GM18520 (cell line): ENCODE measurements around the gene PRKG1.

Experiments
- ATAC-seq: cut with Tn5 transposase; IDR thresholded peaks from one replicate; pipeline ENCODE4 v1.9.1; 2021; ENCODE audit not compliant: unreplicated experiment

Gene PRKG1

GRCh38 chr10:51075873-51076229 is 1.6 kb downstream of the PRKG1 start:
- ATAC-seq: no peak

- ATAC-seq: no peak
Measured at GRCh38 chr10:51076299-51076841, 2.1 kb downstream of the PRKG1 start.

GRCh38 chr10:51077074-51077473 is 2.8 kb downstream of the PRKG1 start:
- no peak for ATAC-seq

- ATAC-seq: no peak
Measured at GRCh38 chr10:51077507-51077906, 3.2 kb downstream of the PRKG1 start.

GRCh38 chr10:51079331-51079730 is 5.0 kb downstream of the PRKG1 start:
- no peak for ATAC-seq

GRCh38 chr10:51079766-51080165 is 5.5 kb downstream of the PRKG1 start:
- no peak for ATAC-seq

- ATAC-seq: no peak
Measured at GRCh38 chr10:51080311-51081006, 6.2 kb downstream of the PRKG1 start.

- ATAC-seq: no peak
Measured at GRCh38 chr10:51082857-51083256, 8.6 kb downstream of the PRKG1 start.

- no peak for ATAC-seq
Measured at GRCh38 chr10:51083356-51083853, 9.1 kb downstream of the PRKG1 start.

- ATAC-seq: no peak
Measured at GRCh38 chr10:51085204-51085603, 10.9 kb downstream of the PRKG1 start.

GRCh38 chr10:51086710-51087109 is 12.4 kb downstream of the PRKG1 start:
- ATAC-seq: no peak

- no peak for ATAC-seq
Measured at GRCh38 chr10:51087114-51087513, 12.8 kb downstream of the PRKG1 start.

- ATAC-seq: no peak
Measured at GRCh38 chr10:51090190-51090589, 15.9 kb downstream of the PRKG1 start.

- ATAC-seq: no peak
Measured at GRCh38 chr10:51092402-51092801, 18.1 kb downstream of the PRKG1 start.

- ATAC-seq: no peak
Measured at GRCh38 chr10:51095444-51095843, 21.2 kb downstream of the PRKG1 start.

GRCh38 chr10:51097546-51097945 is 23.3 kb downstream of the PRKG1 start:
- ATAC-seq: no peak

GRCh38 chr10:51100221-51100620 is 25.9 kb downstream of the PRKG1 start:
- no peak for ATAC-seq

- ATAC-seq: no peak
Measured at GRCh38 chr10:51103554-51104217, 29.4 kb downstream of the PRKG1 start.

- ATAC-seq: no peak
Measured at GRCh38 chr10:51106311-51106945, 32.1 kb downstream of the PRKG1 start.

- ATAC-seq: no peak
Measured at GRCh38 chr10:51108406-51108805, 34.1 kb downstream of the PRKG1 start.

- no peak for ATAC-seq
Measured at GRCh38 chr10:51109801-51110533, 35.7 kb downstream of the PRKG1 start.
